Measurements from ENCODE around the gene ENAM. TPM values are rescaled to one million over a fixed set of nuclear protein-coding genes. Genes with fewer than 3 reads are reported as not detected.

ENAM gene
- total and polyA plus RNA-seq, 2 of the 8 experiments (the other 6 are each of a cell fraction or from before 2014, with no cell fraction given) = not detected

DNA sequence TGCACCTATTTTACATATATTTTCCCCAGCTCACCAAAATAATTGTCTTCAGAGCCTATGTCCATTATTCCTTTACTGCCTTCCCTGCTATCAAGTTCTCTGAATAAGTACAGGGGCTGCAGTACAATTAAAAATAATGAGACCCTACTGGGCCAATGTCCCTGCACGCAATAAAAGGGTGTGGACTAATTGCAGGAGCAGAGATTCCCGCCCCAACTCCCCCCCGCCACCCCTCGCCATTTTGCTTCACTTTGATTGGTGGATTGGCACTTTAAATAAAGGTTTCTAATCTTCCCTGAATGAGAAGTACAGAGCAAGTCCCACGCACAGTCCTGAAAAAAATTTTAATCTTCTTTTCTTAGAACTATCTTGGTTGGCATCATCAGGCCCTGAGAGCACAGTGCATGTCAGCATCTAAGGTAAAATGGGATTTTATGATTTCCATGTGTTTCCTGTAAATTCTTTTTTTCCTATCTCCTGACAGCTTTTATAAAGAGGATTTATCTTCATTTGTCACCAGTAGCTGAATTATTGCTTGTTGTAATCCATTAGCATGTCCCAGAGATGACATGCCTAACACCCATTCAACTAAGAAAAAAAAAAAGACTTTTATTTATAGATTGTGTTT is 36.5 kb upstream of the ENAM start, which contains the start of gene AMBN (continued):
- TF ChIP-seq KDM5A (IDR thresholded peaks at IDR 0.05; ENCODE audit: low read length) = no peak
- no peak for TF ChIP-seq JUN (IDR thresholded peaks at IDR 0.05; ENCODE audit: low read depth, low read length)
- no peak for TF ChIP-seq CHD1 (IDR thresholded peaks at IDR 0.05; ENCODE audit: low read depth, low read length)
- TF ChIP-seq, protein P1, sequence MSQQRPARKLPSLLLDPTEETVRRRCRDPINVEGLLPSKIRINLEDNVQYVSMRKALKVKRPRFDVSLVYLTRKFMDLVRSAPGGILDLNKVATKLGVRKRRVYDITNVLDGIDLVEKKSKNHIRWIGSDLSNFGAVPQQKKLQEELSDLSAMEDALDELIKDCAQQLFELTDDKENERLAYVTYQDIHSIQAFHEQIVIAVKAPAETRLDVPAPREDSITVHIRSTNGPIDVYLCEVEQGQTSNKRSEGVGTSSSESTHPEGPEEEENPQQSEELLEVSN (IDR thresholded peaks at IDR 0.05) = no peak
- no peak for TF ChIP-seq POLR2AphosphoS5 (IDR thresholded peaks at IDR 0.05; ENCODE audit: low read depth, low read length)

Measured in H1 (cell line).